Esophagus muscularis mucosa (tissue), 3 donors: ENCODE measurements around the gene TAX1BP3.

Experiments
- CTCF ChIP-seq, 3 experiments: fragments of 200-600 bp in 2 of 3; fragments of 450-650 bp in 1 of 3; sonication (generic) in 2 of 3; IDR thresholded peaks; one replicate each; pipeline ENCODE4 v1.5.1; 2017 to 2019; ENCODE audit warnings: antibody characterized with exemption in 3 of 3, mild to moderate bottlenecking in 2 of 3, moderate library complexity in 1 of 3
- POLR2A ChIP-seq: fragments of 450-650 bp; IDR thresholded peaks from one replicate; pipeline ENCODE4 v1.6.1; 2017; ENCODE audit warnings: antibody characterized with exemption, moderate library complexity, mild to moderate bottlenecking, low read depth
- POLR2AphosphoS5 ChIP-seq, 2 donors: sonication (generic); formaldehyde crosslinking; IDR thresholded peaks; one replicate each; pipeline ENCODE4 v1.6.1; 2017; ENCODE audit warnings: antibody characterized with exemption in 2 of 2

- TF ChIP-seq CTCF (IDR thresholded peaks at IDR 0.05) (no peak), POLR2AphosphoS5 (IDR thresholded peaks at IDR 0.05) (no peak), POLR2A (no peak)
These were observed 24.0 kb upstream of the TAX1BP3 start for GRCh38 chr17:3692346-3692745.
